ENCODE data around the gene PRSS56. TPM values are rescaled to one million over a fixed set of nuclear protein-coding genes. Genes with fewer than 3 reads are reported as not detected.

PRSS56 gene
- total RNA-seq, 1 experiment from 2014 or later = not detected

DNA sequence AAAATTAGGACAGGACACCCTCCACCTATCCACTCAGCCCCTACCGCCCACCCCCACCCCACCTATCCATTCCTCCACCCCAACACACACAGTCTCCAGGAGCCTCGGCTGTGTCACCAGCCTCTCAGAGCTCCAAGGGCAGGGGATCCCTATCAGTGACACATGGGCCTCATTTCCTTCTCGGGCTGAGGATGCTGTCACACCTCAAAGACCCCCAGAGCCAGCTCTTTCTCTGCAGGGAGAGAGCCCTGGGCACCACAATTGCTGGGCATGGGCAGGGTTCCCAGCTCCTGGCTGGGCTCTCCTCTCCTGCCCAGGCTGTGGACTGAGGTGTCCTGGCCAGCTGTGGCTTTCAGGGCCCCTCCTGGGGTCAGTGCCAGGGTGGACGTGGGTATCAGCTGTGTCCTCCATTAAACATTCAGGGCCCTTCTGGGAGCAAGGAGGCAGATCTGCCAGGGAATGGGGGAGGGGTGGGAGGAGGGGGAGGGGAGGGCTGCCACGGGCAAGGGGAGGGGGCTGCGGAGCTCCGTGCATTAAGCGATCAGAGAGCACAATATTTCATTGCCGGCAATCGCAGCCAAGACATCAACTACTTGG is 18.3 kb upstream of the PRSS56 start:
- no peak for DNase-seq (ENCODE audit: low read depth)

DNA sequence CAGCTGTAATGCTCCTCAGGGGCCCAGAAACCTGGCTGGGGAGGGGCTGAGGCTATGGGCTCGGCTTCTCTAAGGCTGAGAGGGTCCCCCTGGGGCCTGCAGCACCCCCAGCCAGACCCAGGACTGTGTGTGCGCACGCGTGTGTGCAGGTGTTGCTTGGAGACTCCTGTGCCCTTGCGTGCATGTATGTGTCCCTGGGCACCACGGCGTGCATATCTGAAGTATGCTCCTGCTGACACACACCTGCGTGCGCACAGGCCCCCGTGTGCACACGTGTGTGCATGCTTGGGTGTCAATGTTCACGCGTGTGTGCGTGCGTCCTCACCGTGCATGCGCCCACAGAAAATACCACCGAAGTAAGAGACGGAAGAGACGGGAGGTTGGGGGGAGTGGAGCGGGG is 17.7 kb upstream of the PRSS56 start:
- DNase-seq (ENCODE audit: low read depth) = no peak

DNA sequence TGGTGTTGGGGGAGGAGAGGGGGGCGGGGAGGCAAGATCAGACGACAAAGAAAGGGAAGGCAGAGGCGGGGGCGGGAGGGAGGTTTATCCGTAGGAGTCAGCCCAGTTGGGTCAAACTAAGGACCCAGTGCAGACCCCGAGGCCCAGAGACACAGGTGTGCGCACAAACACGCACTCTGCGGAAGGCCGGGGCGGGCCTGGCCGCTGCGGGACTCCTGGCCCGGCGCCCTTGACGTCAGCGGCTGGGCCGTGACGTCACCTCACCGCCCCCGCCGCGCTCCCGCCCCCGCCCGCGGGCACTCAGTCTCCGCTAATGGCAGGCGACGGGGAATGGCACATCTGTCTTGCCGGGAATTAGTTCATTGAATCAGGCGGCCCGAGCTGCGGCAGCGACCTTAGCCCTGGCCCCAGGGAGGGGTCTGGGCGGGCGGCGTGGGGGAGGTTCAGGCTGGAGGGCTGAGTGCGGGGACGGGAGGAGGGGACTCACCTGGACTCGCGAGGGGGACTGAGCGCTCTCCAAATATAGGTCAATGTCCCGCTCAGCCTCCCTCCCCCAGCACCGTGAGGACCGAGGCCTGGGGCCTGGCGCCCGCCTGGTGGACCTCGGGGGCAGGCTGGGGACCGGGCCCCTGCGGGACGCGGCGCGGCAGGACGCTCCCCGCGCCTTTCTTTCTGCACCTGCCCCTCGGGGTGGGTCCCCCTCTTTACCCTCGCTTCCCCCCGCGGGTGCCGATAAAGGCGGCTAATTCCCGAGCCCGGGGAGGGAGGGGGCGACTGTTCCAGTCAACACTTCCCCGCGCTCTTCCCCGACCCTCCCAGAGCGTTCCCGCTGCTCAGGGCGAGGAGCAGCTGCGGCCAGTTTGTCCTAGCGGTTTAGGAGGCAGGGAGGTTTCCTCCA is 17.0 kb upstream of the PRSS56 start:
- DNase-seq (ENCODE audit: low read depth) = no peak

DNA sequence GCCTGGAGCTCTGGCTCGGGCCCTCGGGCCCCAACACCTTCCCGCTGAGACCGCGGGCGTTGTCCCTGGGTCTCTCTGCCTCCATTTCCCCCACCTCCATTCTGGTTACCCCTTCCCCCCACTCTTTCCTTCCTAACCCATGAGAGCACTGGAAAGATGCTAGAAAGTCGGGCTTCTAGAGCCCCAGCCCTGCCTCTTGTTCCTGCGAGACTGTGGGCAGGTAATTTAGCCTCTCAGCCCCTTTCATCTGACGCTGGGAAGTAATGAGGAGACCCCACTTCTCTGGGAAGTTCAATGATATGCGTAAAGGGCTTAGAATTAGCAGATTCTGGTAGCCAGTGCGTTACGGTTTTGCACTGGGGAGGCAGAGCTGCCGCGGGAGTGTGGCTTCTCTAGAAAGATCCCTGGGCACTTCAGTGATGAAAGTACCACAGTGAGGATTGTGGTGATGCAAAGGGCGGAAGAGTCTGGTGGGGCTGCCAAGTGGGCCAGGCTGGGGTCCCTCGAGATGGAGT is 16.3 kb upstream of the PRSS56 start:
- DNase-seq (ENCODE audit: low read depth) = no peak

DNA sequence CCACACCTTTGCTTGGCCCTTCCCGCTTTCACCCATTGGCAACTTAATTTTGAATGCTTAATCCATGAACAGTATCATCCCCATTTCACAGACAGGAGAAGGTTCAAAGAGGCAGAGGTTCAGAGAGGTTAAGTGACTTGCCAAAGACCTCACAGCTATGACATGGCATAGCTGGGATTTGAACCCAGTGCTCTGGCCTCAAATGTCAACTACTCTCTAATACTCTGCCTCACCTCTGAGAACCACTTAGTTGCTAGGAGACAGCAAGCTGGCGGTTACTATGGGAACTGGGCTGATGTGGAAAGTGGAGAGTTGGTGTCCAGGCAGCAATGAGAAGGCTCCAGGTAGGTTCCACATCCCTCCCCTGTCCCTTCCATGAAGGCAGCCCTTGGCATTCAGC is 15.8 kb upstream of the PRSS56 start:
- DNase-seq (ENCODE audit: low read depth) = peak; percentile 32

DNA sequence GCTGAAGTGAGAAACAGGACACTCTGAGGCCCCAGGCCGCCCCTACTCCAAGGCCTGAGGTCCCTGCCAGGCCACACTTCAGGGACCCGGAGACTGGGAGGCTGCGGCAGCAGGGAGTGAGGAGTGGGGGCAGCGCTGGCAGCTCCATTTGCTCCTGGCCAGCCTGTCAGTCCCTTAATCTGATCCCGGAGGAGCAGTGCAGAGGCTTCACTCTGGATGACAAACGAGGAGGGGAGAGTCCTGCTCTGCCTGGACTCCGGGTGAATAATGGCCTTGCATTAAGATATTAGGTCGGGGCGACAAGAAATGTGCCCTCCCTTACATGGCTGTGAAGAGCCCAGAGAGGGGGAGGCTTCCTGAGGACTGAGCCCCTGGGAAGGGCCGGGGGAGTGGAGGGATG is 14.3 kb upstream of the PRSS56 start:
- no peak for DNase-seq (ENCODE audit: low read depth)

DNA sequence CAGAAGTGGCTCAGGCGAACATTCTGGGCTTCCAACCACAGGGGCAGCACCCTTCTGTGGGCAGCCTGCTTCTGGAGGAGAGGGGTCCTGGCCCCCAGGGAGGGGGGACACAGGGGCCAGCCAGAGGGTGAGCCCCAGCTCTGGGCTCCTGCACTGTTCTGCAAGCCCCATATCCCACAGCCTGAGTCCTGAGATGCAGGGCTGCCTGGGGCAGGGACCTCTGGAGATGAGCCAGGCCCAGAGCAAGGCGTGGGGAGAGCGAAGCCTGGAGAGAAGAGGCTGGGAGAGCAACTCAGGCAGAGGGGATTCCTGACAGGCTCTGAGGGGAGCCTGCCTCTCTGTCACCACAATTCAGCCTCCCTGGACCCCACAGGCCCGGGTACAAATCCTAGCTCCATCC is 13.5 kb upstream of the PRSS56 start:
- no peak for DNase-seq (ENCODE audit: low read depth)

DNA sequence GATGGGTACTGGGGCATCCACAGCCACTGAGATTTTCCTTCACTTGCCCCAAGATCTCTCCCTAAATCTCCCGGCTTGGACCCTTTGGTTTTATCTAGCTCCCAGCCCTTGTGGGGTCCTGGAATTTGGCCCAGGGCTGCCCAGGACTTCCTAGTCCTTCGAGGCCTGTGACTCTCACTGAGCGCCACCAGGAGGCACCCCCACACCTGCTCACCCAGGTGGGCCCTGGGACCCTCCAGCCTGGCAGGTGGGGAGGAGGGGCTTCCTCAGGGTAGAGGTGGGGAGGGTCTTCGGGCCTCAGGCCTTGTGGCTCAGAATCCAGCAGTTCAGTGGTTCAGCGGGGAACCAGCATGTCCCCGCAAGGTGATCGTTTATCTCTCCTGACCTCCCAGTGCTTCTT is 11.9 kb upstream of the PRSS56 start:
- no peak for DNase-seq (ENCODE audit: low read depth)

DNA sequence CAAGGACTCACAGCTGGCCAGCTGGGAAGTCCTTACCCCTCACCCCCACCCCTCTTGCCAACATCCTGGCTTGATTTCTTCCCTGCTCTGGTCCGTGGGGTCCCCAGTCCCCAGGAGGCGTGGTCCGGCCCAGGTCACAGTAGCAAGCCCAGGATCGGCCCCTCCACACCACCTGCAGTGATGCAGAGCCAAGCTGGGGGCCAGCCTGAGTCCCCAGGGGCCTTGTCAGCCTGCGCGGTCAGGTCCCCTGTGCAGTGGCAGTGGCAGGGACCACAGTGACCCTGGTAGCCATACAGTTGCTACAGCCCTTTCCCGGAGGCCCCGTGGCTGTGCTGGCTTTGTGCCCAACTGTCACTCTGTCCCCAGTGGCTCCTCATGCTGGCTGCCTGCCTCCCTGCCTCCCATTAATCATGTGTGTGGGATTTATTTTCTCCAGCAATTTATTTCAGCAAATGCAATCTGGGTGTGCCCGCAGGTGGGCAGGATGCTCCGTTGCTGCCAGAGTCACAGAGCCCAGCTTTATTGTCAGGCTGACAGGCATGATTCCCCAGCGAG is 8.8 kb upstream of the PRSS56 start:
- DNase-seq (ENCODE audit: low read depth) = no peak

DNA sequence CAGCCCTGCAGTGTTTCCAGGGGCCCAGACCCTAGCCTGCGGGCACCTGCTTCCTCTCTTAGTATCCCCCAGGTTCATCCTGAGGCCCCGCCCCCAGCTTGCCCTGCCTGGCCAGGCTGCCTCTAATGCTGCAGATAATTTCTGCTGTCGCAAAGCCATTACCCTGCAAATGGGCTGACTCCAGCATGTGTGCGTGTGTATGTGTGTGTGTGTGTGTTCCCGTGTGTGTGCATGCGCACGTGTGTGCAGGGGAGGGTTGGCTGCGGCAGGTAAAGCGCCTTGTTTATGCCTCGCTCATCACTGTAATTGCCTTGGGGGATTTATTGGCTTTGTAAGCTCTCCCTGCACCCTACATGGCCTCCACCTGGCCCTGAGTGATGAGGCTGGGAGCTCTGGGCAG is 7.6 kb upstream of the PRSS56 start:
- DNase-seq (ENCODE audit: low read depth) = no peak

DNA sequence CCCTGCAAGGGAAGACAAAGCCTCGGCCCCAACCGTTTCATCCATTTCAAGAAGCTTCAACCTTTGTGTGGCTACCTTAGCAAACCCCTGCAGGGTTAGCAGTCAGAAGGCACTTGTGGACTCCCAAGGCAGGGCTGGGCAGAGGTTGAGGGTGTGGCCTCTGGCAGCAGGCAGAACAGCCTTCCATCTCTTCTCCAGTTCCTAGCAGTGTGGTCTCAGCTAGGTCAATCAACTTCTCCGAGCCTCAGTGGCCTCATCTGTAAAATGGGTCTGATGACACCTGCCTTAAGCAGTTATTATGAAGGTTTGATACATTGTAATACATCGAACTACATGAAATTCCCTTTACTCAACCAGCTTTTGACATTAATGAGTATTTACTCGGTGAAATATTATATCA is 6.8 kb upstream of the PRSS56 start:
- no peak for DNase-seq (ENCODE audit: low read depth)

DNA sequence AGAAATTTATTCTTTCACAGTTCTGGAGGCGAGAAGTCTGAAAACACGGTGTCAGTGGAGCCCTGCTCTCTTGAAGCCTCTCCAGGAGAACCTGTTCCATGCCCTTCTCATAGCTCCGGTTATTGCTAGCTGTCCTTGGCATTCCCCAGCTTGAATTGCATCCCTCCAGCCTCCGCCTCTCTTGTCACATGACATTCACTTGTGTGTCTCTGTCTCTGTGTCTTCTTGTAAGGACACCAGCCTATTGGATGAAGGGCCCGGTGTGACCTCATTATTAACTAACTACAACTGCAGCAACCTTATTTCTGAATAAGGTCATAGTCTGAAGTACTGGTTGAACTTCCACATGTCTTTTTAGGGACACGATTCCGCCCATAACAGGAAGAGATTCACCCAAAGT is 4.5 kb upstream of the PRSS56 start:
- DNase-seq (ENCODE audit: low read depth) = no peak

DNA sequence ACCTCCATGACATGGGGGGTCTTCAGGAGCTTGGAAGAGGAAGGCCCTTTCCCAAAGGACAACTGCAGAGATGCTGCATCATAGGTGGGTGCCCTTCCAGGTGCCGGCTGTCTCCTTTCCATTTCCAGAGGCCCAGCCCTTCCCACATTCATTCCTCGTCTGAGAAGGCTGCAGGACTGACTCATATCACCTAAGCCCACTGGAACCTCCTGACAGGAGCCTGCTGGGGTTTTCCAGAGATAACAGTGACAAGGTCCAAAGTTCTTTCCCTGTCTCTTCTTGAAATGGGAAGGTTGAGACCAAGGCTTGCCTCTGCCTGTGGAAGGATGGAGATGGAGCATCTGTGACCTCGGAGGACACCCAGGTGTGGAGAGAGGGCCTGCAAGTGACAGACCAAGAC is 3.6 kb upstream of the PRSS56 start:
- no peak for DNase-seq (ENCODE audit: low read depth)

DNA sequence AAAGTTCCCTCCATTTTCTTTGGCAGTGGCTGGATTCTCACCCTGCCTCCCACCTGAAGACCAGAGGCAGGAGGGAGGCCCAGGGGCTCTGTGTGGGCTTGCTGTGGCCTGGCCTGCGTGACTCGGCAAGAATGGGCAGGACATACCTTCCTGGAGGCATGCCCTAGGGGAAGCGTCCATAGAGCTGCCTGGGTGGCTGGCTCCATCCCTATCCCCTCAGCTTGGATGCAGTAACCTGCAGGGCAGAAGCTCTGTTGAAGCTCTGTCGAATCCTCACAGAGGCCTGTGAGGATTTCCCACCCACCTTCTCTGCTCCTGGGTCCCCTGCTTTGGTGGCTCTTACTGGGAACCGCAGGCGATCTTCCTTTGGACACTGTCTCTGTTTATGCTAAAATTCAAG is 1.3 kb upstream of the PRSS56 start:
- no peak for DNase-seq (ENCODE audit: low read depth)

DNA sequence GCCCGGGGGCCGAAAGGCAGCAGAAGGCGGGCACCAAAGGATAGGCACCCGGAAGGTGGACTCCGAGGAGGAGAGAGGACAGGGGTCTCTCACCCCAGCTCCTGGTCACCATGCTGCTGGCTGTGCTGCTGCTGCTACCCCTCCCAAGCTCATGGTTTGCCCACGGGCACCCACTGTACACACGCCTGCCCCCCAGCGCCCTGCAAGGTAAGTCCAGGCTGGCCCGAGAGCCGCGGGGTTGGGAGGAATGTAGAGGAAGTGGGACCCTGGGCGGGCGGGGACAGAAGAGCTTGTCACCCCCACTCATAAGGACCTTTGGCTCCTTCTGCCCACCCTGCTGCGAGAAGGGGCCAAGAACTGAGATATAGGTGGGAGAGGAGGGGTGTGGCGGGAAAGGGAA is 301 bp downstream of the PRSS56 start:
- no peak for DNase-seq (ENCODE audit: low read depth)

DNA sequence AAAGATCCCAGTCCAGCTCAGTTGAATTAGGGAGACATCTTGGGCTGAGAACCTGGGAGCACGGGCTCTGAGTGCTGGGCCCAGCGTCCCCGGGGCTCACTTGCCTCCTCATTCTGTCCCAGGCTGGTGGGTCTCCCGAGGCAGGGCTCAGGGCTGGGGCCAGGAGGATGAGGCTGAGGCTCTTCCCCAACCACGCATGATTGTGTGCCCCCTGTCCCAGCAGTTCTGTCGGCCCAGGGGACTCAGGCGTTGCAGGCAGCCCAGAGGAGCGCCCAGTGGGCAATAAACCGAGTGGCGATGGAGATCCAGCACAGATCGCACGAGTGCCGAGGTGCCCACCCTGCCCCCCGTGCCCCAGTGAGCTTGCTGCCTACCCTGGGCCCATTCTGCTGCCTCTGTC is 910 bp downstream of the PRSS56 start:
- DNase-seq (ENCODE audit: low read depth) = no peak

DNA sequence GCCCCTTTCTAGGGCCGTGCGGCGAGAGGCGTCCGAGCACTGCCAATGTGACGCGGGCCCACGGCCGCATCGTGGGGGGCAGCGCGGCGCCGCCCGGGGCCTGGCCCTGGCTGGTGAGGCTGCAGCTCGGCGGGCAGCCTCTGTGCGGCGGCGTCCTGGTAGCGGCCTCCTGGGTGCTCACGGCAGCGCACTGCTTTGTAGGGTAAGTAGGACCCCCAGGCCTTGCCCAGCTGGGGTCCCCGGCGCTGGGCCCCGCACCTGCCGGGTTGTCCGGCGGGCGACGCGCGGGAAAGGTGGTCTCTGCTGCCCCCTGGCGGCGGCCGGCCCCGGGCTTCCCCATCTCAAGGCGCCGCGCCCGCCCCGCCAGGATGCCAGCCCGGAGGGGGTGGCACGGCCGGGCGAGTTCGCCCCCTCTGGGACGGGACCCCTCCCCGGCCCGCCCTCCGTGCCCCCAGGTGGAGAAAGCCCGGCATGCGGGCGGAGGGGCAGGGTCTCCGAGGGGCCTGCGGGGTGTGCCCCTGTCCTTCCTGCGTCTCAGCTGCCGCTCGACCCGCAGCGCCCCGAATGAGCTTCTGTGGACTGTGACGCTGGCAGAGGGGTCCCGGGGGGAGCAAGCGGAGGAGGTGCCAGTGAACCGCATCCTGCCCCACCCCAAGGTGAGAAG is 1.9 kb downstream of the PRSS56 start:
- DNase-seq (ENCODE audit: low read depth) = no peak

DNA sequence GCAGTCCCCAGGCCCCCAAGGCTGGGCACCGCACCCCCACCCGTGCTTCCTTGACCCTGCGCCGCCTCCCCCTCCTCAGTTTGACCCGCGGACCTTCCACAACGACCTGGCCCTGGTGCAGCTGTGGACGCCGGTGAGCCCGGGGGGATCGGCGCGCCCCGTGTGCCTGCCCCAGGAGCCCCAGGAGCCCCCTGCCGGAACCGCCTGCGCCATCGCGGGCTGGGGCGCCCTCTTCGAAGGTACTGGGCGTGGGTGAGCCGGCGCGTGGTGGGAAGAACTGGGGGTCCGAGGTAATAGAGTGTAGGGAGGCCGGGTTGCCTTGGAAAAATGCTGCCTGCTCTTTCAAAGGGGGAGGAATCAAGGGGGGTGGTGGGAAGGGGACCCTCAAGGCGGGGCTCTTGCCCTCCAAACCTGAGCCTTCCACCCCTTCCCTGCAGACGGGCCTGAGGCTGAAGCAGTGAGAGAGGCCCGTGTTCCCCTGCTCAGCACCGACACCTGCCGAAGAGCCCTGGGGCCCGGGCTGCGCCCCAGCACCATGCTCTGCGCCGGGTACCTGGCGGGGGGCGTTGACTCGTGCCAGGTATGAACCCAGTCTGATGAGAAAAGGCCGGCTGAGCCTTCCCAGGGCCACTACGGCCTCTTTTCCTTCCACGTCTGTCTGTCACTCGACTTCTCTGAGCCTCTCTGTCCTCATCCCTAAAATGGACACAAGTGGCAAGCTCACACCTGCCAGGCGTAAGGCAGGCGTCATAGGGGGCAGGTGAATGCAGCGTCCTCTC is 2.6 kb downstream of the PRSS56 start:
- no peak for DNase-seq (ENCODE audit: low read depth)

DNA sequence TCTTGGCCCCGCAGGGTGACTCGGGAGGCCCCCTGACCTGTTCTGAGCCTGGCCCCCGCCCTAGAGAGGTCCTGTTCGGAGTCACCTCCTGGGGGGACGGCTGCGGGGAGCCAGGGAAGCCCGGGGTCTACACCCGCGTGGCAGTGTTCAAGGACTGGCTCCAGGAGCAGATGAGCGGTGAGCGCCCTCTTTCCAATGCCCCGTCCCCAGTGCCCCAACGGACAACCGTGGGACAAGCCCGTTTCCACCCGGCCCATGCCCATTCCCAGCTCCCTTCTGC is 3.2 kb downstream of the PRSS56 start:
- no peak for DNase-seq (ENCODE audit: low read depth)

DNA sequence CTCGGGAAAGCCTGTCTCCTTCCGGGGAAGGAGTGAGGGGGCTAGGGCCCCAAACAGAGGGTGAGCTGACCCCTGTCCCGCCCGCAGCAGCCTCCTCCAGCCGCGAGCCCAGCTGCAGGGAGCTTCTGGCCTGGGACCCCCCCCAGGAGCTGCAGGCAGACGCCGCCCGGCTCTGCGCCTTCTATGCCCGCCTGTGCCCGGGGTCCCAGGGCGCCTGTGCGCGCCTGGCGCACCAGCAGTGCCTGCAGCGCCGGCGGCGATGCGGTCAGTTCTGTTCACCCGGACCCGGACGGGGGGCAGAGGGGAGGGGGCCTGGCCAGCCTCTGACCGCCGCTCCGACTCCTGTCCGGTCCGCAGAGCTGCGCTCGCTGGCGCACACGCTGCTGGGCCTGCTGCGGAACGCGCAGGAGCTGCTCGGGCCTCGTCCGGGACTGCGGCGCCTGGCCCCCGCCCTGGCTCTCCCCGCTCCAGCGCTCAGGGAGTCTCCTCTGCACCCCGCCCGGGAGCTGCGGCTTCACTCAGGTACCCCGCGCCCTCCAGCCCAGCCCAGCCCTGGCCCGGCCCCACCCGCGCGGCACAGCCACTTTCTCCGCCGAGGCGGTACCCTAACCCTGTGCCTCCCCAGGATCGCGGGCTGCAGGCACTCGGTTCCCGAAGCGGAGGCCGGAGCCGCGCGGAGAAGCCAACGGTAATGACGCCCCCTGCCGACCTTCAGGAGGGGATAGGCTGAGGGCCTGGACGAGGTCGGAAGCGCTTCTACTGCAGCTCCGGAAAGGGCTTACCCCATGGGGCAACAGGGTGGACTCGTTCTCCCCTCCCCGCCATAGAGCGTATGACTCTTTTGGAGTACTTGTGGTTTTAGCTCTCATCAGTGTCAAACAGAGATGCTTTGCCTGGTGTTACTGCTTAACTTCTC is 3.8 kb downstream of the PRSS56 start:
- peak; percentile 35 for DNase-seq (ENCODE audit: low read depth)
